Heart right ventricle (tissue), 16 donors: ENCODE results near the gene KLK8. TPM values are rescaled to one million over a fixed set of nuclear protein-coding genes. Genes with fewer than 3 reads are reported as not detected.

Experiments
- ATAC-seq, 8 donors: fragments of 200-7000 bp; cut with Tn5 transposase; one replicate each; pipeline ENCODE4 v1.9.1; 2020; ENCODE audit warnings: mild to moderate bottlenecking in 8 of 8, moderate library complexity in 8 of 8, moderate number of reproducible peaks in 1 of 8
- DNase-seq, 2 donors: peaks; one replicate each; pipeline ENCODE4 v3.0.0-alpha.2; 2020
- H3K27ac ChIP-seq, 10 donors: fragments of 200-600 bp; sonication (generic) in 2 of 10; one replicate each; pipeline versions ENCODE4 v1.5.0 to v1.8.0; 2020 to 2022; ENCODE audit warnings: mild to moderate bottlenecking in 3 of 10
- H3K27me3 ChIP-seq, 7 donors: fragments of 200-600 bp; one replicate each; pipeline ENCODE4 v1.8.0; 2021 to 2022; ENCODE audit warnings: mild to moderate bottlenecking in 2 of 7
- H3K36me3 ChIP-seq, 9 donors: fragments of 200-600 bp; sonication (generic) in 1 of 9; one replicate each; pipeline versions ENCODE4 v1.5.0 to v1.8.0; 2020 to 2022; ENCODE audit warnings: mild to moderate bottlenecking in 2 of 9
- H3K4me1 ChIP-seq, 9 donors: fragments of 200-600 bp; sonication (generic) in 1 of 9; one replicate each; pipeline versions ENCODE4 v1.5.0 to v1.8.0; 2020 to 2022; ENCODE audit warnings: mild to moderate bottlenecking in 4 of 9
- H3K4me3 ChIP-seq, 10 donors: fragments of 200-600 bp; sonication (generic) in 2 of 10; one replicate each; pipeline versions ENCODE4 v1.5.0 to v1.8.0; 2020 to 2022; ENCODE audit warnings: mild to moderate bottlenecking in 7 of 10, moderate library complexity in 2 of 10
- H3K9me3 ChIP-seq, 11 donors: fragments of 200-600 bp in 10 of 11; sonication (generic) in 2 of 11; one replicate each; pipeline versions ENCODE4 v1.5.0 to v1.8.0; 2013 to 2022; ENCODE audit warnings: mild to moderate bottlenecking in 2 of 11, control low read depth in 1 of 11, moderate library complexity in 1 of 11
- CTCF ChIP-seq, 9 donors: fragments of 200-600 bp; sonication (generic) in 2 of 9; IDR thresholded peaks; one replicate each; pipeline versions ENCODE4 v1.5.0 to v1.8.0; 2021 to 2022; ENCODE audit warnings: antibody characterized with exemption in 9 of 9, mild to moderate bottlenecking in 5 of 9, moderate library complexity in 1 of 9
- WGBS, 2 donors: extraction: QIAGEN DNeasy Blood & Tissue Kit; methylation state at CpG; one replicate each; pipeline ENCODE4 v1.1.7; 2013; ENCODE audit warnings: inconsistent platforms in 1 of 2; 5-methylcytosine and 5-hydroxymethylcytosine counted together
- intact Hi-C, 10 donors: fragments of 100-400 bp; cut with DNase I; formaldehyde crosslinking; loops; one replicate each; pipeline versions ENCODE4 v1.11.1 to v1.14.2; 2022
- polyA plus RNA-seq, 2 donors: library from polyadenylated mRNA; stranded (reverse); fragments of 200-250 nt; gene quantifications; one replicate each; pipeline ENCODE4 v1.2.3, GENCODE V29; 2013
- total RNA-seq, 10 donors: library from RNA; stranded (reverse); fragmentation: NEBNext Ultra II Directional in 3 of 10; extraction: Animal tissue kit (Norgen Biotek cat#: 25700) in 3 of 10; gene quantifications; one replicate each; pipeline versions ENCODE4 v1.2.1 to v1.2.4, GENCODE V29; 2021 to 2023
- donor health status: Arrhythmogenic right ventricular cardiomyopathy.
- donor health status: ischemic (EF 13 %, LVEDD 7.1; RV severe dilation, severe dysfunction).
- donor health status: healthy with polysubstance abuse.
- donor health status: DM: no; HTN: yes; CAD: no.
- donor health status: DM: no; HTN: no; CAD: no.
- donor health status: ischemic (EF 25% LVEDD 6.9; RV normal size, moderate dysfunction).
- donor health status: ischemic (EF 25% LVEDD 5.7; RV mildly dilated, moderate dysfunction).
- donor health status: healthy.
- donor health status: DM: yes; HTN: yes; CAD: no.
- donor health status: Ischemic cardiomyopathy.
- donor health status: ischemic (EF 35%, LVEDD 5.7; RV mildly dilated, moderate dysfunction).
- donor health status: nonischemic (EF 11% LVEDD 7.7; RV severe dilation, severe dysfunction).
- donor health status: DM: yes; HTN: yes; CAD: no.
- donor health status: PGD.
- donor health status: ischemic (EF 29% LVEDD 5.4; RV normal size, mild dysfunction).
- donor health status: nonischemic (EF 23%, LVEDD 6.1; RV moderate dilation, normal function).

The KLK8 gene
- total and polyA plus RNA-seq, 12 donors: not detected

- no peak overlapping the region for H3K4me3 ChIP-seq
- TF ChIP-seq CTCF (IDR thresholded peaks at IDR 0.05): no peak
- H3K36me3 ChIP-seq: no peaks in the 10 kb centered on the region
- DNase-seq (no peak), ATAC-seq (no peak)
- H3K4me1 ChIP-seq: no peaks in the 10 kb centered on the region
- intact Hi-C loops: loop anchor here in 1 of 10 donors (10.0 kb wide), 1 partner anchor 74 kb away; no protein-coding TSS in a partner anchor
- peaks cover 0 to 81% (median 74%) of the 10 kb centered on the region in 7 donors for H3K27me3 ChIP-seq
- WGBS, 2 donors: 68 to 69% methylated on average over 19 of the region's 19 CpGs
- no peaks in the 10 kb centered on the region for H3K9me3 ChIP-seq
- no peak overlapping the region for H3K27ac ChIP-seq
These were observed 7.9 kb upstream of the KLK8 start for GRCh38 chr19:51009061-51009891.

DNA sequence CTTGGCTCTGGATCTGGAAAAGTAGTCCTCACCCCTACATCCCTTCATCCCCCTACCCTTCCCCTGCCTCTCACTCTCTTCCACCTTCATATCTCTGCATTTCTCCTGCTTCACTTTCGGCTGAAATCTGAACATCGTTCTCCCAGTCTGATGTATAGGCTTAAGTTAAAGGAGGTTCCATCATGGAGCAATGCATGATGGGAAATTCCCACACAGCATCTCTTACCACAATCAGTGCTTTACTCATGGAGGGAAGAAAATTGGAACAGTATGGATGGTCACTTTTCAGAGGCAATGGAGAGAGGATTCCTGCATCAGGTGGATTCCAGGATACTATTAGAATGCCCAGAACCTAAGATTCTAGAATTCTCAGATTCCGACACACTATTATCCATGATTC, 6.1 kb upstream of the KLK8 start:
- Histone ChIP-seq H3K27ac (no peak overlapping the region), H3K9me3 (no peaks in the 10 kb centered on the region), H3K4me3 (no peak overlapping the region), H3K36me3 (no peaks in the 10 kb centered on the region), H3K27me3 (peaks cover 6 to 82% (median 72%) of the 10 kb centered on the region in 7 donors), H3K4me1 (no peaks in the 10 kb centered on the region)
- ATAC-seq (no peak), DNase-seq (no peak)
- 73 to 85% methylated on average over 3 of the region's 3 CpGs for WGBS, 2 donors
- TF ChIP-seq CTCF (IDR thresholded peaks at IDR 0.05): no peak
- intact Hi-C loops: loop anchor here in 1 of 10 donors (10.0 kb wide), 1 partner anchor 73 kb away; no protein-coding TSS in a partner anchor

DNA sequence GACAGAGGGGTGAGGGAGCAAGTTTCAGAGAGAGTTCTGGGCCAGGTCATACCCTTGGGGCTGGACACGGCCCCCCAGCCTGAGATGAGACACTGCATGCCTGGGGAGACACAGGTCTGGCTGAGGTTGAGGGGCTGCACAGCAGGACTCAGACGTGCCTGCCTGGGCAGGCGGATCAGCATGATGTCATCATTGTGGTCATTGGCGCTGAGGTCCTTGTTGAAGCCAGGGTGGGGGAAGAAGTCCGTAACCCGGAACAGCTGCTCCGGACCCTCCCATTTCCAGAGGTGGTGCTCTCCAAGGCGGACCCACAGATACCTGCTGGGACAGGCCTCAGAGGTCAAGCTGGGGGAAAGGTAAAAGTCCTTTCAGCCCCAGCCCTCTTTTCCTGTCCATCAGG, 5.0 kb upstream of the KLK8 start:
- 37 to 50% methylated on average over 8 of the region's 8 CpGs for WGBS, 2 donors
- no peak for TF ChIP-seq CTCF (IDR thresholded peaks at IDR 0.05)
- H3K36me3 ChIP-seq: no peaks in the 10 kb centered on the region
- no peak overlapping the region for H3K4me3 ChIP-seq
- no peaks in the 10 kb centered on the region for H3K9me3 ChIP-seq
- no peak overlapping the region for H3K27ac ChIP-seq
- ATAC-seq (no peak), DNase-seq (no peak)
- peaks cover 6 to 82% (median 73%) of the 10 kb centered on the region in 7 donors for H3K27me3 ChIP-seq
- no peaks in the 10 kb centered on the region for H3K4me1 ChIP-seq
- intact Hi-C loops: loop anchor here in 1 of 10 donors (10.0 kb wide), 1 partner anchor 72 kb away; no protein-coding TSS in a partner anchor

DNA sequence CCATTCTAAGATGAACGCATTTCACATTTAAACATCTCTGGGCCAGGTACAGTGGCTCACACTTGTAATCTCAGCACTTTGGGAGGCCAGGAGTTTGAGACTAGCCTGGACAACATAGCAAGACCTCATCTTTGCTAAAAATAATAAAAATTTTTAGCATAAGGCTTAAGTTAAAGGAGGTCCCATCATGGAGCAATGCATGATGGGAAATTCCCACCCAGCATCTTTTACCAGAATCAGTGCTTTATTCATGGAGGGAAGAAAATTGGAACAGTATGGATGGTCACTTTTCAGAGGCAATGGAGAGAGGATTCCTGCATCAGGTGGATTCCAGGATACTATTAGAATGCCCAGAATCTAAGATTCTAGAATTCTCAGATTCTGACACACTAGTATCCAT, 3.8 kb upstream of the KLK8 start:
- 91 to 92% methylated on average over 1 of the region's 1 CpG for WGBS, 2 donors
- H3K36me3 ChIP-seq: no peaks in the 10 kb centered on the region
- ATAC-seq: no peak
- TF ChIP-seq CTCF (IDR thresholded peaks at IDR 0.05): no peak
- intact Hi-C loops: loop anchor here in 1 of 10 donors (10.0 kb wide), 1 partner anchor 70 kb away; no protein-coding TSS in a partner anchor
- H3K4me3 ChIP-seq: no peak overlapping the region
- no peaks in the 10 kb centered on the region for H3K9me3 ChIP-seq
- H3K27me3 ChIP-seq: peaks cover 6 to 82% (median 73%) of the 10 kb centered on the region in 7 donors
- no peak for DNase-seq
- H3K4me1 ChIP-seq: no peaks in the 10 kb centered on the region
- H3K27ac ChIP-seq: no peak overlapping the region
